Measurements from ENCODE around the gene CHRDL2. TPM values are rescaled to one million over a fixed set of nuclear protein-coding genes. Genes with fewer than 3 reads are reported as not detected.

Gene CHRDL2
- total and polyA plus RNA-seq, 2 donors (not counting 1 experiment from before 2014, with no cell fraction given), result 0.24 TPM; not detected in 1

GRCh38 chr11:74749127-74749964, 18.1 kb upstream of the CHRDL2 start:
- Histone ChIP-seq H3K27me3 (replicated peaks in 1 of 4; ENCODE audit: control extremely low read depth in 1 of 4, control insufficient read depth in 3 of 4, insufficient read depth in 4 of 4, low read length in 3 of 4) (no peaks in the 10 kb centered on the region), H3K9ac (ENCODE audit: low read length) (peak overlapping the region; percentile 81), H3K27ac (ENCODE audit: low read length in 2 of 2) (peak overlapping the region; percentile 87 to 90), H3K4me3 (ENCODE audit: control extremely low read depth in 1 of 5, extremely low read depth in 1 of 5, insufficient read depth in 1 of 5, low read depth in 2 of 5, low read length in 4 of 5) (peak overlapping the region; percentile 53 to 81 (median 73)), H3K4me2 (replicated peaks; ENCODE audit: low read depth, low read length, poor library complexity, severe bottlenecking) (peak overlapping the region; percentile 94), H3K9me3 (ENCODE audit: control extremely low read depth in 1 of 3, control insufficient read depth in 2 of 3, insufficient read depth in 1 of 3, low read length in 2 of 3) (no peaks in the 10 kb centered on the region), H2AFZ (ENCODE audit: insufficient read depth, low read depth, low read length, poor library complexity, severe bottlenecking) (peak overlapping the region; percentile 93), H3K79me2 (ENCODE audit: control insufficient read depth, insufficient read depth, low read length) (peaks cover 79% of the 10 kb centered on the region), H4K20me1 (ENCODE audit: control insufficient read depth, insufficient read depth, low read length, poor library complexity, severe bottlenecking) (peaks cover 4% of the 10 kb centered on the region), H3K36me3 (replicated peaks in 1 of 2; ENCODE audit: control extremely low read depth in 1 of 2, control insufficient read depth in 1 of 2, extremely low read depth in 1 of 2, insufficient read depth in 2 of 2, low read length in 1 of 2) (no peaks in the 10 kb centered on the region), H3K4me1 (ENCODE audit: control insufficient read depth in 2 of 2, insufficient read depth in 2 of 2, low read length in 2 of 2) (peaks cover 19 to 26% of the 10 kb centered on the region in 2 donors)
- ChIA-PET CTCF (interaction anchor here (1.2 to 1.5 kb wide), 2 partner anchors 10 to 33 kb away, joined by 3 to 8 read pairs; no protein-coding TSS in a partner anchor), POLR2A (interaction anchor here (0.7 kb wide), 1 partner anchor 23 kb away, joined by 7 read pairs; no protein-coding TSS in a partner anchor)
- TF ChIP-seq EZH2 (IDR thresholded peaks at IDR 0.05; ENCODE audit: borderline replicate concordance, insufficient read depth, low read depth, low read length, poor library complexity, severe bottlenecking), result no peak
- no peak for TF ChIP-seq CTCF (IDR thresholded peaks at IDR 0.05)
- H3K27ac Mint-ChIP-seq, result peak overlapping the region; percentile 87
- no peaks in the 10 kb centered on the region for H3K27me3 Mint-ChIP-seq
- intact Hi-C loops (cut with micrococcal nuclease), result loop anchor here (5.0 kb wide), 2 partner anchors 577 to 1152 kb away; partner anchors contain the start of genes C2CD3, FAM168A and PPME1
- ATAC-seq (ENCODE audit: low read depth), result peak; percentile 46
- peak; percentile 77 for DNase-seq
- H3K9me3 Mint-ChIP-seq (ENCODE audit: insufficient read depth), result no peaks in the 10 kb centered on the region
- H3K4me3 Mint-ChIP-seq, result peak overlapping the region; percentile 93
- H3K4me1 Mint-ChIP-seq, result peaks cover 40% of the 10 kb centered on the region
- under 1% methylated on average over 63 of the region's 63 CpGs for WGBS (ENCODE audit: insufficient coverage)
